SK-N-SH (cell line): Measurements from ENCODE around the gene ITM2C. TPM values are rescaled to one million over a fixed set of nuclear protein-coding genes. Genes with fewer than 3 reads are reported as not detected.

ENCODE experiments used
- CTCF ChIA-PET: fragments of 300-600, 350-600 bp; formaldehyde crosslinking; extraction: SDS; loops from one replicate; lab custom pipeline; 2021; lab: Yijun Ruan, JAX
- POLR2A ChIA-PET: fragments of 350-600 bp; sonication (Branson Sonifier 250); formaldehyde crosslinking; extraction: SDS; loops from one replicate; lab custom pipeline; 2020; ENCODE audit warnings: antibody characterized with exemption, inconsistent platforms; lab: Yijun Ruan, JAX
- DNase-seq: peaks from one replicate; pipeline ENCODE4 v3.0.0; 2012
- H2AFZ ChIP-seq: fragments of 200-600 bp; sonication (generic); 2 replicates; pipeline ENCODE4 v1.8.1; 2016; ENCODE audit warnings: antibody characterized with exemption, mild to moderate bottlenecking, low read depth
- H3F3A ChIP-seq: fragments of 200-600 bp; sonication (generic); replicated peaks from 2 replicates; pipeline ENCODE3; 2016; ENCODE audit warnings: antibody characterized with exemption, mild to moderate bottlenecking; ENCODE audit not compliant: insufficient read depth
- H3K27ac ChIP-seq, 2 experiments: fragments of 200-500 bp in 1 of 2; fragments of 200-600 bp in 1 of 2; sonication (Bioruptor generic) in 1 of 2; sonication (generic), shearing (Covaris generic) in 1 of 2; 2 replicates each; pipeline versions ENCODE4 v1.5.1 to v1.6.1; 2014 to 2016; ENCODE audit warnings: low read depth in 2 of 2, inconsistent platforms in 1 of 2, low read length in 1 of 2, mild to moderate bottlenecking in 1 of 2, mixed read lengths in 1 of 2
- H3K27me3 ChIP-seq: fragments of 200-600 bp; sonication (generic), shearing (Covaris generic); 2 replicates; pipeline ENCODE4 v1.6.1; 2016; ENCODE audit warnings: mixed run types; ENCODE audit not compliant: insufficient read depth
- H3K36me3 ChIP-seq, 2 experiments: fragments of 200-500 bp in 1 of 2; fragments of 200-600 bp in 1 of 2; sonication (Bioruptor generic) in 1 of 2; sonication (generic) in 1 of 2; replicated peaks in 1 of 2; 2 replicates each; pipeline versions ENCODE3 to v1.5.1; 2014 to 2016; ENCODE audit warnings: low read length in 1 of 2, mild to moderate bottlenecking in 1 of 2; ENCODE audit not compliant: insufficient read depth in 2 of 2, control insufficient read depth in 1 of 2
- H3K4me1 ChIP-seq, 2 experiments: fragments of 200-500 bp in 1 of 2; fragments of 200-600 bp in 1 of 2; sonication (Bioruptor generic) in 1 of 2; sonication (generic), shearing (Covaris generic) in 1 of 2; 2 replicates each; pipeline versions ENCODE4 v1.5.1 to v1.6.1; 2014 to 2016; ENCODE audit warnings: low read depth in 1 of 2, low read length in 1 of 2, mixed run types in 1 of 2; ENCODE audit not compliant: insufficient read depth in 2 of 2, control insufficient read depth in 1 of 2
- H3K4me2 ChIP-seq: fragments of 200-600 bp; sonication (generic), shearing (Covaris generic); 2 replicates; pipeline ENCODE4 v1.6.1; 2017; ENCODE audit warnings: mixed run types
- H3K4me3 ChIP-seq, 2 experiments: fragments of 200-500 bp in 1 of 2; fragments of 200-600 bp in 1 of 2; sonication (Bioruptor generic) in 1 of 2; sonication (generic), shearing (Covaris generic) in 1 of 2; 2 replicates each; pipeline versions ENCODE4 v1.5.1 to v1.8.1; 2014 to 2016; ENCODE audit warnings: low read depth in 2 of 2, inconsistent platforms in 1 of 2, low read length in 1 of 2, mild to moderate bottlenecking in 1 of 2, mixed read lengths in 1 of 2, moderate library complexity in 1 of 2
- H3K79me2 ChIP-seq: fragments of 200-600 bp; sonication (generic); 2 replicates; pipeline ENCODE4 v1.8.1; 2017; ENCODE audit warnings: mild to moderate bottlenecking; ENCODE audit not compliant: insufficient read depth
- H3K9ac ChIP-seq: fragments of 200-600 bp; sonication (generic); 2 replicates; pipeline ENCODE4 v1.6.1; 2017; ENCODE audit warnings: mixed run types
- H3K9me2 ChIP-seq: fragments of 200-600 bp; sonication (generic); 2 replicates; pipeline ENCODE4 v1.6.1; 2017; ENCODE audit warnings: mixed run types
- H3K9me3 ChIP-seq: fragments of 200-600 bp; sonication (generic); 2 replicates; pipeline ENCODE4 v1.6.1; 2017; ENCODE audit warnings: mixed run types, mild to moderate bottlenecking, moderate library complexity
- H4K20me1 ChIP-seq: fragments of 200-600 bp; sonication (generic); 2 replicates; pipeline ENCODE4 v1.6.1; 2017; ENCODE audit warnings: mild to moderate bottlenecking, mixed run types; ENCODE audit not compliant: insufficient read depth
- FOSL2 ChIP-seq: IDR thresholded peaks from 2 replicates; pipeline ENCODE4 v1.4.0; 2012; ENCODE audit warnings: low read depth, mild to moderate bottlenecking, moderate library complexity, borderline replicate concordance
- FOXJ3 ChIP-seq: sonication (generic); formaldehyde crosslinking; IDR thresholded peaks from 2 replicates; pipeline ENCODE4 v1.5.1; 2020; ENCODE audit warnings: mild to moderate bottlenecking, missing genetic modification reagents
- GABPA ChIP-seq: IDR thresholded peaks from 2 replicates; pipeline ENCODE4 v1.4.0; 2012; ENCODE audit warnings: low read depth, mild to moderate bottlenecking
- GATA2 ChIP-seq: sonication (generic); formaldehyde crosslinking; IDR thresholded peaks from 2 replicates; pipeline ENCODE4 v1.5.0; 2020; ENCODE audit warnings: mild to moderate bottlenecking, missing genetic modification reagents
- RFX5 ChIP-seq: IDR thresholded peaks from 2 replicates; pipeline ENCODE4 v1.6.1; 2012; ENCODE audit warnings: mild to moderate bottlenecking, improper control_type of control experiment, low read length
- SIN3A ChIP-seq: IDR thresholded peaks from 2 replicates; pipeline ENCODE4 v1.6.1; 2012; ENCODE audit warnings: low read depth, mild to moderate bottlenecking, low read length, moderate library complexity, borderline replicate concordance
- YY1 ChIP-seq: IDR thresholded peaks from 2 replicates; pipeline ENCODE4 v1.4.0; 2012; ENCODE audit warnings: low read depth, mild to moderate bottlenecking
- WGBS: methylation state at CpG from one replicate; pipeline ENCODE4 v1.1.6; 2017; ENCODE audit warnings: low lambda C conversion rate; 5-methylcytosine and 5-hydroxymethylcytosine counted together
- polyA plus RNA-seq, 3 experiments: library from polyadenylated mRNA; depleted of rRNA; stranded (reverse); fragments of >200 nt; gene quantifications; 2 replicates each; pipeline ENCODE4 v1.2.3, GENCODE V29; 2012
- TF ChIP-seq, protein P1 (sequence below): IDR thresholded peaks from 2 replicates; pipeline ENCODE4 v1.4.0; 2012; ENCODE audit warnings: low read depth, borderline replicate concordance
- TF ChIP-seq, protein P2 (sequence below): IDR thresholded peaks from 2 replicates; pipeline ENCODE4; 2012
- TF ChIP-seq, protein P3 (sequence below): fragments of 200-600 bp; sonication (generic); IDR thresholded peaks from 2 replicates; pipeline ENCODE4 v1.6.1; 2017; ENCODE audit warnings: antibody characterized with exemption, mild to moderate bottlenecking, moderate library complexity
- TF ChIP-seq, protein P4 (sequence below): fragments of 150-350 bp; IDR thresholded peaks from 2 replicates; pipeline ENCODE4 v1.6.1; 2016; ENCODE audit warnings: mild to moderate bottlenecking, low read depth, low read length

Gene ITM2C
- polyA plus RNA-seq, 1 of the 3 experiments (the other 2 are of a cell fraction), result 288 TPM

DNA sequence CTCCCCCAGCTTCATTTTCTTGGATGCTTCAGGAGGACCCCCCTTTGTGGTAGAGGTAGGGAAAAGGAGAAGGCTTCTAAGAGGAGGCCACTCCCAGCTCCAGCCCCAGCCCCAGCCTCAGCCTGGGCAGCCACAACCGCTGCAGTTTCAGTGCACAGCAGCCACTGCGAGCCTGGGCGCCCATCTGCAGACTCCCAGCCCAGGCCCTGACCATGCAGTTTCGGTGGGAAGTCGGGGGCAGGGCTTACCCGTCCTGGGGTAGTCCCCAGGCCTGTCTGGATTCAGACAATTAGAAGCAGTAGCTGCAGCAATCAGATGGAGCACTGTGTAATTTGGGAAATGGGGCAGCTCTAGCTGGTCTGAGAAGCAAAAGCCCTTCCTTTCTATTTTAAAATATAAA, 28.6 kb downstream of the ITM2C start:
- POLR2A ChIA-PET, result no interaction called here
- Histone ChIP-seq H4K20me1 (no peaks in the 10 kb centered on the region), H3K36me3 (no peaks in the 10 kb centered on the region), H3K4me2 (no peak overlapping the region), H3K4me1 (no peaks in the 10 kb centered on the region; a peak in 1 of 4 replicates), H3K9me3 (no peaks in the 10 kb centered on the region), H3K27me3 (peaks cover 8% of the 10 kb centered on the region; the same call in 1 of the 2 replicates), H3K4me3 (no peak overlapping the region), H2AFZ (no peak overlapping the region), H3K9me2 (no peaks in the 10 kb centered on the region), H3F3A (no peaks in the 10 kb centered on the region), H3K79me2 (no peaks in the 10 kb centered on the region), H3K9ac (no peak overlapping the region), H3K27ac (no peak overlapping the region; a peak in 1 of 4 replicates)
- CTCF ChIA-PET, result interaction anchor here (0.6 to 1.5 kb wide), 6 partner anchors 9 to 299 kb away, joined by 3 to 4 read pairs (median 3); no protein-coding TSS in a partner anchor
- 50% methylated on average over 2 of the region's 6 CpGs for WGBS
- DNase-seq, result peak; percentile 62
- TF ChIP-seq, protein P1, sequence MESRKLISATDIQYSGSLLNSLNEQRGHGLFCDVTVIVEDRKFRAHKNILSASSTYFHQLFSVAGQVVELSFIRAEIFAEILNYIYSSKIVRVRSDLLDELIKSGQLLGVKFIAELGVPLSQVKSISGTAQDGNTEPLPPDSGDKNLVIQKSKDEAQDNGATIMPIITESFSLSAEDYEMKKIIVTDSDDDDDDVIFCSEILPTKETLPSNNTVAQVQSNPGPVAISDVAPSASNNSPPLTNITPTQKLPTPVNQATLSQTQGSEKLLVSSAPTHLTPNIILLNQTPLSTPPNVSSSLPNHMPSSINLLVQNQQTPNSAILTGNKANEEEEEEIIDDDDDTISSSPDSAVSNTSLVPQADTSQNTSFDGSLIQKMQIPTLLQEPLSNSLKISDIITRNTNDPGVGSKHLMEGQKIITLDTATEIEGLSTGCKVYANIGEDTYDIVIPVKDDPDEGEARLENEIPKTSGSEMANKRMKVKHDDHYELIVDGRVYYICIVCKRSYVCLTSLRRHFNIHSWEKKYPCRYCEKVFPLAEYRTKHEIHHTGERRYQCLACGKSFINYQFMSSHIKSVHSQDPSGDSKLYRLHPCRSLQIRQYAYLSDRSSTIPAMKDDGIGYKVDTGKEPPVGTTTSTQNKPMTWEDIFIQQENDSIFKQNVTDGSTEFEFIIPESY, result no peak
- TF ChIP-seq, protein P2, sequence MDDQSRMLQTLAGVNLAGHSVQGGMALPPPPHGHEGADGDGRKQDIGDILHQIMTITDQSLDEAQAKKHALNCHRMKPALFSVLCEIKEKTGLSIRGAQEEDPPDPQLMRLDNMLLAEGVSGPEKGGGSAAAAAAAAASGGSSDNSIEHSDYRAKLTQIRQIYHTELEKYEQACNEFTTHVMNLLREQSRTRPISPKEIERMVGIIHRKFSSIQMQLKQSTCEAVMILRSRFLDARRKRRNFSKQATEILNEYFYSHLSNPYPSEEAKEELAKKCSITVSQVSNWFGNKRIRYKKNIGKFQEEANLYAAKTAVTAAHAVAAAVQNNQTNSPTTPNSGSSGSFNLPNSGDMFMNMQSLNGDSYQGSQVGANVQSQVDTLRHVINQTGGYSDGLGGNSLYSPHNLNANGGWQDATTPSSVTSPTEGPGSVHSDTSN, result no peak
- no peak for TF ChIP-seq SIN3A
- TF ChIP-seq, protein P3, sequence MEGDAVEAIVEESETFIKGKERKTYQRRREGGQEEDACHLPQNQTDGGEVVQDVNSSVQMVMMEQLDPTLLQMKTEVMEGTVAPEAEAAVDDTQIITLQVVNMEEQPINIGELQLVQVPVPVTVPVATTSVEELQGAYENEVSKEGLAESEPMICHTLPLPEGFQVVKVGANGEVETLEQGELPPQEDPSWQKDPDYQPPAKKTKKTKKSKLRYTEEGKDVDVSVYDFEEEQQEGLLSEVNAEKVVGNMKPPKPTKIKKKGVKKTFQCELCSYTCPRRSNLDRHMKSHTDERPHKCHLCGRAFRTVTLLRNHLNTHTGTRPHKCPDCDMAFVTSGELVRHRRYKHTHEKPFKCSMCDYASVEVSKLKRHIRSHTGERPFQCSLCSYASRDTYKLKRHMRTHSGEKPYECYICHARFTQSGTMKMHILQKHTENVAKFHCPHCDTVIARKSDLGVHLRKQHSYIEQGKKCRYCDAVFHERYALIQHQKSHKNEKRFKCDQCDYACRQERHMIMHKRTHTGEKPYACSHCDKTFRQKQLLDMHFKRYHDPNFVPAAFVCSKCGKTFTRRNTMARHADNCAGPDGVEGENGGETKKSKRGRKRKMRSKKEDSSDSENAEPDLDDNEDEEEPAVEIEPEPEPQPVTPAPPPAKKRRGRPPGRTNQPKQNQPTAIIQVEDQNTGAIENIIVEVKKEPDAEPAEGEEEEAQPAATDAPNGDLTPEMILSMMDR, result no peak
- no peak for TF ChIP-seq FOXJ3 (CRISPR knock-in tag)
- TF ChIP-seq FOSL2, result no peak
- TF ChIP-seq, protein P4, sequence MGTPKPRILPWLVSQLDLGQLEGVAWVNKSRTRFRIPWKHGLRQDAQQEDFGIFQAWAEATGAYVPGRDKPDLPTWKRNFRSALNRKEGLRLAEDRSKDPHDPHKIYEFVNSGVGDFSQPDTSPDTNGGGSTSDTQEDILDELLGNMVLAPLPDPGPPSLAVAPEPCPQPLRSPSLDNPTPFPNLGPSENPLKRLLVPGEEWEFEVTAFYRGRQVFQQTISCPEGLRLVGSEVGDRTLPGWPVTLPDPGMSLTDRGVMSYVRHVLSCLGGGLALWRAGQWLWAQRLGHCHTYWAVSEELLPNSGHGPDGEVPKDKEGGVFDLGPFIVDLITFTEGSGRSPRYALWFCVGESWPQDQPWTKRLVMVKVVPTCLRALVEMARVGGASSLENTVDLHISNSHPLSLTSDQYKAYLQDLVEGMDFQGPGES, result no peak
- no peak for TF ChIP-seq GATA2 (CRISPR knock-in tag)
- TF ChIP-seq GABPA, result no peak
- TF ChIP-seq YY1, result no peak
- TF ChIP-seq RFX5, result no peak
